ENCODE results near the gene LRRC70.
A peak's percentile ranks its signal among the peaks of the same experiment; 100 is the strongest.
"Not testable (repeated sequence)": the region's sequence is repeated elsewhere in the genome, so short reads cannot be mapped to it uniquely, and the experiment has no call there.

Gene LRRC70, protein sequence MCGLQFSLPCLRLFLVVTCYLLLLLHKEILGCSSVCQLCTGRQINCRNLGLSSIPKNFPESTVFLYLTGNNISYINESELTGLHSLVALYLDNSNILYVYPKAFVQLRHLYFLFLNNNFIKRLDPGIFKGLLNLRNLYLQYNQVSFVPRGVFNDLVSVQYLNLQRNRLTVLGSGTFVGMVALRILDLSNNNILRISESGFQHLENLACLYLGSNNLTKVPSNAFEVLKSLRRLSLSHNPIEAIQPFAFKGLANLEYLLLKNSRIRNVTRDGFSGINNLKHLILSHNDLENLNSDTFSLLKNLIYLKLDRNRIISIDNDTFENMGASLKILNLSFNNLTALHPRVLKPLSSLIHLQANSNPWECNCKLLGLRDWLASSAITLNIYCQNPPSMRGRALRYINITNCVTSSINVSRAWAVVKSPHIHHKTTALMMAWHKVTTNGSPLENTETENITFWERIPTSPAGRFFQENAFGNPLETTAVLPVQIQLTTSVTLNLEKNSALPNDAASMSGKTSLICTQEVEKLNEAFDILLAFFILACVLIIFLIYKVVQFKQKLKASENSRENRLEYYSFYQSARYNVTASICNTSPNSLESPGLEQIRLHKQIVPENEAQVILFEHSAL

DNA sequence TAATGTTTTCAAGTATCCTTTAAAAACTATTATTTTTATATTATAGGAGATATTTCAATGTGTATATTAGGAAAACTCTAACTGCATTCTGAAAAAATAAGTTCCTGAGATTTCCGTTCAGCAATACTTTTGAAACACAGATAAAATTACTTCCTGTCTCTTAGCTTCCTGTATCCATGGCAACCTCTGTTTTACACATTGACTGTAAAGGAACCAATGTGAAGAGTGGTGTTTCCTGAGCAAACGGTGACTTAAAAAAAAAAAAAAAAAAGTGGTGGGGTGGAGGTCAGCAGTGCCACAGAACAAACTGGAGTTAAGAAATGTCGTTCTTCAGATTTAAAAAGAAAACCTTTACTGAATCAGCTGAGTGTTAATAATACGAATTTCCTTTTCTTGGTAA, at the start of gene LRRC70:
TSS of gene LRRC70 (plus strand) at position 280 of the 400 bp plus-strand sequence. CDS start 620 bp downstream, outside the sequence.
- DNase-seq: peak; percentile 72 to 73

DNA sequence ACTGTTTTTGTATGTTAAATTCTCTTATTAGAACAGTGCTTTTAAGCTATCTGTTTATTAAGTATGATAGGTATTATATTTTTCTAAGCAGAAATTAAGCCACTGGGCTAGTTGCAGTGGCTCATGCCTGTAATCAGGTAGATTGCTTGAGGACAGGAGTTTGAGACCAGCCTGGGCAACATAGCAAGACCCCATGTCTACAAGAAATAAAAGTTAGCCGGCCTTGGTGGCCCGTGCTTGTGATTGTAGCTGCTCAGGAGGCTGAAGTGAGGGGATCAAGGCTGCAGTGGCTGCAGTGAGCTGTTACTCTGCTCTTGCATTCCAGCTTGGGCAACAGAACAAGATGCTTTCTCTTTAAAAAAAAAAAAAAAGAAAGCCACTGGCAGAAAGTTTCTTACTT, 45.0 kb upstream of the LRRC70 start:
- no peak for DNase-seq

DNA sequence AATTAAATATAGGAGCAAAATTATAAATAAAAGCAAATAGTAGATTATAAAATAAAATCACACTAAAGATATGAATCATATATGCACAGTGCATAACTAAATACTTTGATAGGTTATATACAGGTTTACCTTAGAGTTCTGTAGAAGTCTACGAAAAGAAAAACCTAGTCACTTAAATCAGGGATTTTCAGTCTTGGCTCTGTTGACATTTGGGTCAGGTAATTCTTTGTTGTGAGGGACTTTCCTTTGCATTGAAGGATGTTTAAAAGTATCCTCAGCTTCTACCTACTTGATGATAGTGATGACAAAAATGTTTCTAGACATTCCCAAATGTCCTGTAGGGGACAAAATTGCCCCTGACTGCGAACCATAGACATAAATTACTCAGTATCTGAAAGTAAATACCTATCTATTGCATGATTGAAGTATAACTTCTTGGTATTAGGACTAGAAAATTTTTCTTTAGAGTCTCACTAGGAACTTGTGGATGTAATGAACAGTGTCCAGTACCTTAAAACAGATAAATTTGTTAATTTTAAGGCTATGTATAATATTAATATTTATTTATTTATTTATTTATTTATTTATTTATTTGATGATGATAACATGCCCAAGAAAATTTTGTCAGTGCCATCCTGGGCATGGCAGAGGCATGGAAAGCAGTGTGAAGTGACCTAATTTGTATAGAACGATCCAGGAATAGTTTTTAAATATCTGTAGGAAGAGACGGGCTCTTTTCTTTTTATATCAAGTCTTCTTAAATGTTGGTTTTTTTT, 44.0 kb upstream of the LRRC70 start:
- DNase-seq: no peak

DNA sequence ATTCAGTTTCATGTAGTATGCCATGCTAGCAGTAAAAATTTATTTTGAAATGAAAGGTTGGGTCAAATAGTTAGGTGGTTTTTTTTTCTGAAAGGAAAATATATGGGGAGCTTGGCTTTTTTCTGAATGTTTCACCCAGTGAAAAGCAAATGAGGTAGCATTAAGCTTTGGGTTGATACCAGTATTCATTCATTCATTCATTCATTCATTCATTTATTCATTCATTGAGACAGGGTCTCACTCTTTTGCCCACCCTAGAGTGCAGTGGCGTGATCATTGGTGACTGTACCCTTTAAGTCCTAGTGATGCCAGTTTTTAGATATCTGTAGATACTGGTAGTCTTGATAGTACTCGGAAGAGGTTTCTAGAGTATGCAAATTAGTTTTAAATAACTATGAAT, 42.4 kb upstream of the LRRC70 start:
- no peak for DNase-seq

DNA sequence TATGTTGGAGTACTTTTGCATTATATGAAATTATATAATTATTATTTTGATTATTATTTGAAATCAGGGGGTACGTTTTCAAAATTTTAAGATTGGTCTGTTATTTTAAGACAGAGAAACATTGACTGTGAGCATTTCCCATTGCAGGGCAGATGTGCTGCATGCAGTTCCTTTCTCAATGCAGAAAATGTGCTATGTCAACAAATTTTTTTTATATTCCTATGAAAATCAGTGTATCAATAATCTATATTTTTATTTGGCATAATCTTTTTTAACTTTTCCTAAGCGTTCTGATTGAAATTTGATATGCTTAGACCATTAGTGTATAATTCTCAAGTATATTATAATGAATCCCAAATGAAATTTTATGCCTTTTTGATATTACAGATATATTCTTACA, 41.8 kb upstream of the LRRC70 start:
- DNase-seq: no peak

DNA sequence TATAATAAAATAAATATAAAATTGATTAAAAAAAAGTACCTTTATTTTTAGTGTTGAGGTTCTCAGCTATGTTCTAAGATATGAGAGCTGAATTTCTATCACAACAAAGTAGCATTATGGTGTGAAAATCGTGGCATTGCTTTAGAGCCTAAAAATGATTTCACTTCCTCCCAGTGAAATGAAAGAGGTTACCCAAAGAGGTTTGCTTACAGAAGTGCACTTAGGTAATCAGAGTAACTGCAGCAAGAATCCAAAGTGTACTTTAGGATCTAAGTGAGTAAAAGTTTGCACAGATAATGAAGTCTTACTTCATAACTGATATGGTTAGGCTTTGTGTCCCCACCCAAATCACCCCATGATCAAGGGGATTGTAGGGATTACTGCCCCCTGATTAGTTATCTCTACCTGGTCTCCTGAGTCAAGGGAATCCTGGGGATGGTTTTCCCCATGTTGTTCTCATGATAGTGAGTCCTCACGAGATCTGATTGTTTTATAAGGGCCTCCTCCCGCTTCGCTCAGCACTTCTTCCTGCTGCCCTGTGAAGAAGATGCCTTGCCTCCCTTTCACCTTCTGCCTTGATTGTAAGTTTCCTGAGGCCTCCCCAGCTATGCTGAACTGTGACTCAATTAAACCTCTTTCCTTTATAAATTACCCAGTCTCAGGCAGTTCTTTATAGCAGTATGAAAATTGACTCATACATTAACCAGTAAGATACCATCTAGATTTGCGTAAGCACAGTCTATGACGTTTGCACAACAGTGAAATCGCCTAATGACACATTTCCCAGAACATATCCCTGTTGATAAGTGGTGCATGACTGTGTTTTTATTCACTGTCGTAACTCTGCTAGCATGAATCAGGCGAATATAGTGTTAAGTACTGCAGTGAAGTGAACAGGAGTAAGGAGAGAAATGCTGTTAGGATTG, 40.3 kb upstream of the LRRC70 start:
- DNase-seq: peak; percentile 30 to 56

DNA sequence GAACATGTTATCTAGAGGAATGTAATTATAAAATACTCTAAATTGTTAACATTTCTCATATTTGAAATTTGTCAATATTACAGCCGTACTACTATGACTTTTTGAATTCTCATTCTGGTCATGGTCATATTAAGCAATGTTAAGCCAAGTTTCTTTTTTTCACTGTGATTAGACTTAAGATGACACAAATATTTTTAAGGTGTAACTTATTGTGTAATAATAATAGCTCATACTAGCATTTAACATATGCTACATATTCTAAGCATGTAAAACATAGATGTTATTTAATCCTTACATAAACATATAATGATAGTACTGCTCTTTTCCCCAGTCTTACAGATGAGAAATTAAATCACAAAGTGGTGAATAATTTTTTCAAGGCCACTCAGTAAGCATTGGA, 35.9 kb upstream of the LRRC70 start:
- no peak for DNase-seq

DNA sequence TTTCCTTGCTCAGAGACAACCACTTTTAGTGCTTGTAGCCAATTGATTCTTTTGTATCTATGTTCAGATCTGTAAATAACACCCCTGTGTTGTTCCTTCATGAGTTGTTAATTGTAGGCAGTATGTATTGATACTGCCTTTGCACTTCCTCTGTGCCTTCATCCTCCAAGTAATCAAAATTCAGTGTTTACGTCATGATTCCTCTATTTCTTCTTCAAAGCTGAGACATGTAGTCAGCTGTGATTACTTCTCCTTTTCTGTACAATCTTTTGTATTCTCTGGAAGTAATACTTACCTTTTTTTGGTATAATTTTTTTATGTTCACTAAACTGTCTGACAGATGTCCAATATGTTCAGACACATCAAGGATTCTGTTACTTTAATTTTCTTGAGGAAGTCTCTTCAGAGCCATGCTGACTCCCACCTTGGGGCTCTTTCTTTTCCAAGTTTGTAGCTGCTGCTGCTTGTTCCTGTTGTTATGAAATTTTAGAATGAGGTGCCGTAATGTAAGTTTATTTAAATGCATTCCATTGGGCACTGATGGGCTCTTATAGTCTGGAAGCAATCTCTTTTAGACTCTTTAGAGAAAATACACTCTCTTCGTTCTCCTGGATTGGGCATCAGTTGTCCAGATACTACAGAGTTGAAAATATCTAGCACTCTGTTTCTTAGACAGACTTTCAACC, 30.5 kb upstream of the LRRC70 start:
- DNase-seq: peak; percentile 55 to 56

DNA sequence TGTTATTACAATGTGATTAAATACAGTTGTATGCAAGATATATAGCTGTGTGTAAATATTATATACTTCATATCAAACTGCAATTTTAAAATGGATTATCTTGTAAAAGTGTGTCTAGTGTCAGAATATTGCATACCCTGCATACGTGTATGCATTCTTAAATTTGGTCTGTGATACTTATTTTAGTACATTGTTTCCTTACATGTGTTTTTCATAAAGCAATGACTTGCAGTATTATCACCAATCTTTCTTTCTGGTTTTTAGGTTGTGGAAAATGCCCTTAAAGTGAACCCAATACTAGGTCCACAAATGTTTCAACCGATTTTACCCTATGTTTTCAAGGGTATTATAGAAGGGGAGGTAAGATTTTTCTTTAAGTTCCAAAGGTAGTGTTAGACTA, 28.5 kb upstream of the LRRC70 start:
- DNase-seq: no peak

DNA sequence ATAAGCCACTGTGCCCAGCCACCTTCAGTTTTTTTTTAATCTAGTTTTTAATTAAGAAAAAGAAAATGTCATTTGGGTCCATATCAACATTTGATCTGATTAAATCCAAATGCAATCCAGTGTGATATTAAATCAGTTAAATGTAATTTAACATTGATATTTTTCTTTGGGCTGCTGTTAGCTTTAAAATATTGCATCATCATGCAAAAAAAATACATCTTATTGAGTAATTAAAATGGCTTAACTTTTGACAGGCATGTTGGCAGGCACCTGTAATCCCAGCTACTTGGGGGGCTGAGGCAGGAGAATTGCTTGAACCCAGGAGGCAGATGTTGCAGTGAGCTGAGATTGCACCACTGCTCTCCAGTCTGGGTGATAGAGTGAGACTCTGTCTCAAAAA, 22.7 kb upstream of the LRRC70 start:
- no peak for DNase-seq

DNA sequence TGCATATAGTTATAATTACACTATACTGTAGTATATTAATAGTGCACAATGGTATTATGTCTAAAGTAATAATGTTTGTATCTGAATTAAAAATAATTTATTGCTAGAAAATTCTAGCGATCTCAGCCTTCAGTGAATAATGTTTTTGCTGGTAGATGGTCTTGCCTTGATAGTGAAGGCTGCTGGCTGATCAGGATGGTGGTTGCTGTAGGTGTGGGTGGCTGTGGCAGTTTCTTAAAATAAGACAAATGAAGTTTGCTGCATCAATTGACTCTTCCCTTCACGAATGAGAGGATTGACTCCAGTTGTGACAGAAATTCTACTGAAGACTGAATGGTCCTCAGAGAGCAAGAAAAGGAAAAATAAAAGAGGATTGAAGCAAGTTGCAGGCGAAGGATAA, 19.7 kb upstream of the LRRC70 start:
- no peak for DNase-seq

DNA sequence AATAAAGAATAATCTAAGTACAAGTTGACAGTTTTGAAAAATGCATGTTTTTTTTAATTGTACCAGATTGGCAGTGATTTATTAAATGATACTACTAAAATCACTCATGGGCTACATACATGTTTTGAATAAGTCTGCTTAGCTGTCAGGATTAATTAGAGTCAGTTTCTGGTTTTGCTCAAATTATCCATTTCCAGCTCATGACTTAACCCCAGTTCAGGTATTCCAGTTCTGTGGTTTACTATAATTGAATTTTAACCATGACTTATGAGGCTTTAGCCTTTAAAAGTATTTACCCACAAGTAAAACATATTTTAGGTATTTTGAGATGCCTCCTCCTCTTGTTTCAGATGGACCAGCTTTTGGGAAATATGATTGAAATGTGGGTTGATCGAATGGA, 17.8 kb upstream of the LRRC70 start:
- DNase-seq: no peak

DNA sequence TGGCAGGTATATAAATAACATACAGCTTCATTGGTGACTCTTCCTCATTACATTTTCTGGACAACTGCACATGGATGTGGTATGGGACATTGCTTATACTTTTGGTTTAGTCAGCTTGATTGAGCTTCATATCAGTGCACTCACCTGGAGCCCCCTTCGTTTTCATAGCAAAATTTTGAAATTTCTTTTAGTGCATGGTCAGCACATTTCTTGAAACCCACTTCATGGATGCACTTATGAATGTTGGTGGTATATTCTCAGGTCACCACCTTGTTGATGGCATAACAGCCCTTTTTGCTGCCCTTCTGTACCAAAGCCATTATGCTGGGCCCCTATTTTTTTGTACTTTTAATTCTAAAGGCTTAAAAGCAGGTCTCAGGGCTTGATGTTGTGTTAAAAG, 16.7 kb upstream of the LRRC70 start:
- no peak for DNase-seq

DNA sequence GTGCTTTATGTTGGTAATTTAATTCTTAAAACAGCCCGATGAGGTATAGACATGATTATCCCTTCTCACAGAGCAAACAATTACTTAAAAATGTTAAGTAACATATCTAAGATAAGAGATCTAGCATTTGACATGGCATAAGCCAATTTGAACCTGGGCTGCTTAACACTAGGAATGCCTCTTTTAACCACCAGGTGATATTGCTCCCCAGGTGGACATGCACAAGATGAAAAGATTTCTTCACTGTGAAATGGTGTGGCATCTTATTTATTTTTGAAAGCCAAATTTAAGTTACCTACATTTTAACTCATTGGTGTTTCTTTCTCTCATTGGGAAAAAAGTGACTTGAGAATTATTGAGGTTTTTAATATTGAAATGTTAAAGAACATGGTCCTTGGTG, 15.8 kb upstream of the LRRC70 start:
- no peak for DNase-seq

DNA sequence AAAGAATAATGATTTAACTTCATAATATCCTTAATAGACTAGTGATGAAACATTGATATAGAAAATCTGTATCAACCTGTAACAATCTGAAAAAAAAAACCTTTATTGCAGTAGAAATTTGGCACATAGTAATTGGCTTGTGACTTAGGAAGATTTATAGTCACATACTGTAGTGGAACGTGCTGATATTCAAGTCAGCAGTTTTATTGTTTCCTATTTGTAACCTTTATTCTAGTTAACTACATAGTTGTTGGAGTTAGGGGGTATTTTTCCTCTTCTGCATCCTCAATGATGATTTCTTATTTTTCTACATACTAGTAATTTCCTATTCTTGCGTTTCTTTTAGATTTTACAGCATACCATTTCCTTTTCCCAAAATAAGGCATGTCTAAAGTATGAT, 14.5 kb upstream of the LRRC70 start:
- DNase-seq: no peak

DNA sequence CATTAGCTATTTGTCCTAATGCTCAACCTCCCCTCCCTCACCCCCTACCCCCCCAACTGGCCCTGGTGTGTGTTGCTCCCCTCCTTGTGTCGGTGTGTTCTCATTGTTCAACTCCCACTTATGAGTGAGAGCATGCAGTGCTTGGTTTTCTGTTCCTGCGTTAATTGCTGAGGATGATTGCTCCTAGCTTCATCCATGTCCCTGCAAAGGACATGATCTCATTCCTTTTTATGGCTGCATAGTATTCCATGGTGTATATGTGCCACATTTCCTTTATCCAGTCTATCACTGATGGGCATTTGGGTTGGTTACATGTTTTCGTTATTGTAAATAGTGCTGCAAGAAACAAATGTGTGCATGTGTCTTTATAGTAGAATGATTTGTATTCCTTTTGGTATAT, 12.9 kb upstream of the LRRC70 start:
- DNase-seq: not testable (repeated sequence)

DNA sequence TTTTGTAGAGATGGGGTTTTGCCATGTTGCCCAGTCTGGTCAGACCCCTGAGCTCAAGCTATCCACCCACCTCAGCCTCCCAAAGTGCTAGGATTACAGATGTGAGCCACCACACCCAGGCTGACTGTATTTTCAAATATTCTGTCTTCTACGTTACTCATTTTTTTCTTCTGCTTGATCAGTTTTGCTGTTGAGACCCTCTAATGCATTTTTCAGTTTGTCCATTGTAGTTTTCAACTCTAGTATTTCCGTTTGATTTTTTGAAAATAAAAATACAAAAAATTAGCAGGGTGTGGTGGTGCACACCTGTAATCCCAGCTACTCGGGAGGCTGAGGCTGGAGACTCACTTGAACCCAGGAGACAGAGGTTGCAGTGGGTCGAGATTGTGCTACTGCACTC, 10.5 kb upstream of the LRRC70 start:
- no peak for DNase-seq

DNA sequence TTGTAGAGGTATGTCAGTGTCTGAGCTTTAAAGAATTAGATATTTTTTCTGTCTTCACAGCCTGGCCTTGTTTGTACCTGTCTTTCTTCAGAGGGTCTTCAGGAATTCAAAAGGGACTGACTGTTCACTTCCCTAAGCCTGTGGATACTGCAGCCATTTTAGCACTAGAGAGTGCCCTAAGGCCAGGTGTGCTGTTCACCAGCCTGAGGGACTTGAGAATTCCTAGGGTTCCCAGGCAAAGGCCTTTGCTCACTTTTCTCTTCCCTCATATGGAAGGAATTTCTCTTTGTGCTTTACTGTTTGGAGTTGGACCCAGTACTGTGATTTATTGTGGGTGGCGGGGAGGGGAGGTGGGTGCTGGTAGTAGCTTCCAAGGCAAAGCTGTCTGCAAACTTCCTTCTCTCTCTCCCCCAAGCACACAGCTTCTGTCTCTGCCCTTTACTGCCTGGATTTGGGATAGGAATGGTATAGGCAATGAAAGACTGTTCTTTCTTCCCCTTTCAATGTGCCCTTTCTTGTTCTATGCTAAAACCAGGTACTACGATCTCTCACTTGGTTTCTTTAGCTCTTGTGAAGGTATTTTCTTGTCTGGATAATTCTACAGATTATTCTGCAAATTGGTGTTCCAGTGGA, 9.7 kb upstream of the LRRC70 start:
- DNase-seq: no peak

DNA sequence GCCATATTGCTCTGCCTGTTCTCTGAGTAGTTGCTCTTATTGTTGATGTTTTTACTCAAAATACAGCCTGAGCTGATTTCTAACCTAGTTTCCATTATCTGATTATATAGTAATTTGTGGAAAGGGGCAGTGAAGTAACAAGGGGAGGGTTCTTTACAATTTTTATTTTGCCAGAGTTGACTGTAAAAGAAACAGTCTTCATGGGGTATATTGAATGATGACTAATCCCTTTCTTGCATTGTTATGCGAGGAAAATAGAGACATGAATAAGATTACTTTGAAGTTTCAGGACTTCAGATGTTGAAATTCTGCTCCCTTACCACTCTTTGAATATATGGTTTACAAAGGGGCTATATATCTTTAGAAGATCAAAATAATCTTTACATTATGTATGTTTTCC, 9.1 kb upstream of the LRRC70 start:
- no peak for DNase-seq

DNA sequence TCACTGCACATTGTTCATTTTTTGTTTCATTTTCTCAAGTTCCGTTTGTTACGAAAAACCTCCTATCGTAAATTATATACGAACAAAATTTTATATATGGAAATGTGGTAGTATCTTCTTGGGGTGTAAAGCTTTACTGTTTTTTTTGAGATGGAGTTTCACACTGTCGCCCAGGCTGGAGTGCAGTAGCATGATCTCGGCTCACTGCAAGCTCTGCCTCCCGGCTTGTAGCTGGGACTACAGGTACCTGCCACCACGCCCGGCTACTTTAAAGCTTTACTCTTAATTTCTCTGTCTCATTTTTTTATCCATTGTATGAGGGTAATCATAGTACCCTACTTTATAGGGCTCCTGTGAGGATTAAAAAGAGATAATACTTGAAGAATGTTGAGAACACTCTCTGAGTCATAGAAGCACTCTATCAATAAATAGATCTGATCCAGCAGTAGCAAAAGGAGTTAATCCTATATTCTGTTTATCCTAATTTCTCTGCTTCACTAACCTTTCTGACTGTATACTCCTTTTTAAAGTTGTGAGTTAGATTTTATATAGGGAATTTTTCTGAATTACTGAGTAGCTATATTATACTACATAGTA, 5.6 kb upstream of the LRRC70 start:
- peak in 1 of 2 donors; percentile 3 for DNase-seq

DNA sequence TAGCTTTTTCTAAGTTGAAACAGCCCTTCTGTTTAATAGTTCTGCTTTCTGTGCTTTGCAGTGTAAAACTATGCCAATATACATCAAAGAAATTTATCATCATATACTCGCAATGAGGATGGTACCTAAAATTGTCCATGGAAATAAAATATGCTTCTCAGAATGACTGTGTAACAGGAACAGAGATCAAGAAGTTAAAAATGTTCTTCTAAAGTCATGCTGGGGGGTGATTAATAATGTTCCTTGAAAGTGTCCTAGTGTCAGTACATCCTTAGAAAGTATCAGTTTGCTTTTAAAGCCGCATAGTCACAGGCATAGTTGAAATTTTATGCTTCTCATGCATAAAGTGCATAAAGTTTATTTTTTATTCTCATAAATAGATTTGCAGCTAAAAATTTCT, 4.0 kb upstream of the LRRC70 start:
- no peak for DNase-seq
